Muscle of arm (tissue), 14 donors: ENCODE measurements around the gene PLXDC1. TPM values are rescaled to one million over a fixed set of nuclear protein-coding genes. Genes with fewer than 3 reads are reported as not detected.

Experiments used
- DNase-seq: peaks from one replicate; pipeline ENCODE4 v3.0.0-alpha.2; 2013
- long read RNA-seq, 11 donors: transcript quantifications; one replicate each; lab custom pipeline, GENCODE V29; 2026
- polyA plus RNA-seq, 12 donors: library from polyadenylated mRNA; unstranded; fragments of 120-200 nt; gene quantifications; one replicate each; pipeline ENCODE4 v1.2.1, GENCODE V29; 2013; ENCODE audit not compliant: insufficient read length in 12 of 12

PLXDC1 gene
- polyA plus RNA-seq: 10 to 100 TPM in 5 of 12 donors, 1 to 10 TPM in 6, not detected in 1; 4.3 to 20.4 (median 9.5) TPM
- long read RNA-seq, donor 1, partial matches to known transcripts: 0 of 1 reads
- long read RNA-seq, donor 1, other reads (novel, unspliced or antisense): 0 of 1 reads
- long read RNA-seq, donor 2, partial matches to known transcripts: 5,474 of 8,209 reads
- long read RNA-seq, donor 2, other reads (novel, unspliced or antisense): 2,735 of 8,209 reads
- long read RNA-seq, donor 3: 0 reads
- long read RNA-seq, donor 4: 0 reads
- long read RNA-seq, donor 5: 0 reads
- long read RNA-seq, donor 6: 0 reads
- long read RNA-seq, donor 7: 0 reads
- long read RNA-seq, donor 8, partial matches to known transcripts: 0 of 1 reads
- long read RNA-seq, donor 8, other reads (novel, unspliced or antisense): 0 of 1 reads
- long read RNA-seq, donor 9, partial matches to known transcripts: 0 of 1 reads
- long read RNA-seq, donor 9, other reads (novel, unspliced or antisense): 0 of 1 reads
- long read RNA-seq, donor 10, full-length matches to known transcripts: 1 of 1 reads
- long read RNA-seq, donor 10, partial matches to known transcripts: 0 of 1 reads
- long read RNA-seq, donor 10, other reads (novel, unspliced or antisense): 0 of 1 reads
- long read RNA-seq, donor 11, partial matches to known transcripts: 0 of 2 reads
- long read RNA-seq, donor 11, other reads (novel, unspliced or antisense): 0 of 2 reads

DNA sequence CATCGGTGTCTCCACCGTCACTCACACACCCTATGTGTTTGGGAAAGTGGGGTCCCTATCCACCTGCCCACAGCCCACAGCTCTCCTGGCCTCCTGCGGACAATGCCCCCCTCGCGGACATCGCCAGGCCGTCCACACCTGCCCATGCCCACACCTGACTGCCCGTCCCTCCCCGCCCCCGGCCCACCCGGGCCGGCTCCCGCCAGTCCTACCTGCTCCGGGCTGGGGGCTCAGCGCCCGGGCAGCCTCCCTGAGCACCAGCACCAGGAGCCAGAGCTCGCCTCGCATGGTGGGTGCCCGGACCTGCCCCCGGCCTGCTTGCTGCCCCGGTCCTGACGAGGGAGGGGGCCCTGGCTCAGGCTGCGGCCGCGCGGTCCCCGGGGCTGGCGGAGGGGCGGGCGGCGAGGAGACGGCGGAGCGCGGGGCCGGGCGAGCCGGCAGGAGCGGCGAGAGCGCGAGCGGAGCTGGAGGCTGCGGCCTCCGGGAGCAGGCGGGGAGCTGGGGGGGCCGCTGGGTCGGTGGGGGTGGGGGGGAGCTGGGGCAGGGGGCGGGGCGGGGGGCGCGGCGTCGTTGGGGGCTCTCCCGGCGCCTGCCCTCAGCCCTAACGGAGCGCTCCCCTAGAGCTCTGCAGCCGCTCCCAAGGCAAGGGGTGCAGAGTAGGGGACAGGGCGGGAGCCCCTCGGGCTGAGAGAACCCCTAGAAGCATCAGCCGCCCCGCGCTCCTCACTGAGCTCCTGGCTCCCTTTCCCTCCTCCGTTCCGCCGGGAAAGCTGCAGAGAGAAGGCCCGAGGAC, at the start of gene PLXDC1:
PLXDC1 (minus strand) TSS at position 488 of the 793 bp plus-strand sequence; CDS start at position 288, 200 bp downstream.
- DNase-seq: no peak

- DNase-seq: no peak
Observed at GRCh38 chr17:39200957-39201510, 49.6 kb upstream of the PLXDC1 start.

- DNase-seq: peak; percentile 93
Observed at GRCh38 chr17:39200070-39200879, 48.8 kb upstream of the PLXDC1 start, which contains the start of gene RPL19. Gene RPL19 (plus strand): TSS chr17:39200283. CDS start chr17:39200345, 62 bp downstream.

DNA sequence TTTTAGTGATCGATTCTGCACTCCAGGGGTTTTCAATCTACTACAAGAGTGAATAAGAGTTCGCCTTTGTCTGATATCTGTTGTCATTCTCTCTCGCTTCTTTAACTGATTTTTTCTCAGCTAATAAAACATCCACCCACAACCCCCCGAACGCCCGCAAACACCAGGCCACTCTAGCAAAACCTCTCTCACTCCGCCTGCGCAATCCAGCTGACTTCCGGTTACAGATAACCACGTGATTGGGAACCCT, 48.3 kb upstream of the PLXDC1 start:
- no peak for DNase-seq

GRCh38 chr17:39198186-39198566, 46.7 kb upstream of the PLXDC1 start:
- no peak for DNase-seq

GRCh38 chr17:39197380-39198185, 46.1 kb upstream of the PLXDC1 start, which contains the start of gene CACNB1:
Gene CACNB1 (minus strand): TSS chr17:39197669. CDS start chr17:39197495, 174 bp downstream.
- DNase-seq: peak; percentile 73

DNA sequence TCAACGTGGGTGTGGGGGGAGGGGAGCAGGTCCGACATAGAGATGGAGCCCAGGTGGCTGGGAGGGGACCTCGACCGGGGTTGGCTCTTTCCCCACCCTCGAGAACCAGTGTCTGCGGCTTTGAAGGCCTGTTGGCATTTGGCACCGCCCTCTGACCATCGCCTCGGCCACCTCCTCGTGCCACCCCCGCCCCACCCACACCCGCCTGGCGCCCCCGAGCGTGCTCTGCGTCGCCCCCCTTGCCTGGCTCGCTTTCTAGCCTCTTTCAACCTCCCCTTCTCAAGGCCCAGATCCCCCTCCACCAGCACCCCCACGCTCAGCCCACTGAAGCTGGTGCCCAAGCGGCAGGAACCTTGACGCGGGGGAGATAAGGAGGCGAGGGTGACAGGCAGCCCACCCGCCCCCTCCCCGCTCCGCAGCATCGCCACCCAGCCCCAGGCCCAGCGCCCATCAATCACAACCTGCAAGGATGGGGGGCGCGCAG, 45.4 kb upstream of the PLXDC1 start:
- DNase-seq: no peak

DNA sequence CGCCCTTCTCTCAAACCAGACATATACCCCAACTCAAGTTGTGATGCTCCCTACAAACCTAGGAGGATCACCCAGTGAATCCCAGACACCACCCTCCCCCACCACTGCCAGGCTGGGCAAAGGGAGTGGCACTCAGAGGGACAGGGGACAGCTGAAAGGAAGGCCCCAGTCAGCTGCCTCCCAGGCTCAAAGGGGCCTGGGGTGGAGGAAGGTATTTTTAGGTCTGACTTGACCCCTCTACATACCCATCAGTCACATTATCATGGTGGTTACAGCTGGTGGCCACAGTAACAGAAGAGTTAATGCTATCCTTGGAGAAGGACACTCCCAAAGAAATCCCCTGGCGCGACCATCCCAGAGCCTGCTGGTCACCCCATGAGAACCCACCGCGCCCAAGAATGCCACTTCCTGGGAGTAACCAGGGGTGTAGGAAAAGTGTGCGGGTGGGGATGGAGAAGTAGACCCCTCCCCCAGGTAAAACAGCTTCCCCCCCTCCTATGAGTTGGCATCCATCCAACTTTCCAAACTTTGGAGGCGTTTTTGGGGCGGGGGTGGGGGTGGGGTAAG, 44.9 kb upstream of the PLXDC1 start:
- peak; percentile 43 for DNase-seq

GRCh38 chr17:39195568-39196160, 44.2 kb upstream of the PLXDC1 start:
- DNase-seq: no peak

DNA sequence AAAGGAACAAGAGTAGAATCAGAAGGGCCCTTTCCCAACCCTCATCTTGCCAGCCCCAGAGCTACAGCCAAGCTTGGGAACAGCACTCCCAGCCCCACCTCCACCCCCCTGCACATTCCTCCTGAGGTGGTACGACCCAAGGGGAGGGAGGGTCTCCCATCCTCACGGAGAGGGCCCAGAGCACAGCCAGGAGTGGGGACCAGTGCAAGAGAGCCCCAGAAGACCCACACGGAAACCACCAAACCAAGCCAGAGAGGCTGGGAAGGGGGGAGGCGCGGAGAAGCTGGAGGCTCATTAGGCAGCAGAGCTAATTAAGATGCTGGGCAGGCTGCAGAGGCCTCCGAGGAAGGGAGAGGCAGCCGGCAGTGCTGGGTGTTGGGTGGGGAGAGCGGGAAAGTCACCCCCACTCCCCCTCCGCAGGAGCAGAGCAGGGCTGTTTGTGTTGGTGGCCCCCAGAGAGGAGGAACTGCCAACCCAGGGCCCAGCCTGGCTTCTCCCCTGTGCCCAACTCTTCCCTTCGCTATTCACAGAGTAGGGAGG, 43.6 kb upstream of the PLXDC1 start:
- no peak for DNase-seq

- peak; percentile 53 for DNase-seq
Observed at GRCh38 chr17:39194089-39194984, 42.9 kb upstream of the PLXDC1 start.

- DNase-seq: no peak
Observed at GRCh38 chr17:39193346-39193745, 41.9 kb upstream of the PLXDC1 start.

DNA sequence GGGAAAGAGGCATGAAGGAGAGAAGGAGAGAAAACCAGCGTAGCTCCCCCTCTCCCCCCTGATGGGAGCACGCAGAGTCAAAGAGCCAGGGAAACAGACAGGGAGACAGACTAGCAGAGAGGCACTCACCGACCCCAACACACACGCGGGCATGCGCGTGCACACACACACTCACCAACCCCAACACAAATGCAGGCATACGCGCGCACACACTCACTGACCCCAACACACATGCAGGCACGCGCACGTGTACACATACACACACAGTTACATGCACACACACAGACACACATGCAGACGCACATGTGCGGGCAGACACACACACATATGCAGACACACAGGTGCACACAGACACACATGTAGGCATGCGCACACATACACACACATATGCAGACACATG, 41.5 kb upstream of the PLXDC1 start:
- DNase-seq: no peak

DNA sequence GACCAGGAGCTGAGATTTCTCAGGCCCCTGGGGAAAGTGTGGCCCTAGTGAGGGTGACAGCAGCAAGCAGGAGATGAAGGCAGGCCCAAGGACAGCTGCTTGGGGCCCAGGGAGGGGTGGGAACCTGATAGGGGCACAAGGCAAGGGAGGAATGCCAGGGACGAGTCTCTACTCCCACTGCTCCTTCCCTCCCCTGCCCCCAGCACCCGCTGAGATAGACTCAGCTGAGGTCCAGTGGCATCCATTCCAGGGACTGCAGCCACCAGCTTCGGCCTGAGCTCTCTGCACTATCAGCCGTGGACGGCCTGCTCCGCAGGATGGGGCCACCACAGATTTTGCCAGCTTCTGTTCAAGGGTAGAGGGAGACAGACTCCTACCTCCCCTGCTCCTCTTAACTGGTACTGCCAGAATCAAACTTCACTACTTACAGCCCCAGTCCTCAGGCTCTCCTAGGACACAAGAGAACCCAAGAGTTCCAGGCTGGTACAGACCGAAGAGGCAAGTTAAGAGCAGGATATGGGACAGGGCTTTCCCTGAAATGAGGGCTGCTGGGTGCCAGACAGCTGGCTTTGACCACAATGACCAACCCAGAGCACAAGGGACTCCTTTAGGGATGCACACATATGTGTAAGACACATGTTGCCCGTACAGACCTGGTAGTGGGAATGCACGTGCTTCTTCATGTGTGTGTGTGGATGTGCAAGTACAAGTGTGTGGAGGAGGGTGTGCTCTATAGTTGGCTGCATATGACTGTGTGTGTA, 40.5 kb upstream of the PLXDC1 start:
- DNase-seq: no peak

DNA sequence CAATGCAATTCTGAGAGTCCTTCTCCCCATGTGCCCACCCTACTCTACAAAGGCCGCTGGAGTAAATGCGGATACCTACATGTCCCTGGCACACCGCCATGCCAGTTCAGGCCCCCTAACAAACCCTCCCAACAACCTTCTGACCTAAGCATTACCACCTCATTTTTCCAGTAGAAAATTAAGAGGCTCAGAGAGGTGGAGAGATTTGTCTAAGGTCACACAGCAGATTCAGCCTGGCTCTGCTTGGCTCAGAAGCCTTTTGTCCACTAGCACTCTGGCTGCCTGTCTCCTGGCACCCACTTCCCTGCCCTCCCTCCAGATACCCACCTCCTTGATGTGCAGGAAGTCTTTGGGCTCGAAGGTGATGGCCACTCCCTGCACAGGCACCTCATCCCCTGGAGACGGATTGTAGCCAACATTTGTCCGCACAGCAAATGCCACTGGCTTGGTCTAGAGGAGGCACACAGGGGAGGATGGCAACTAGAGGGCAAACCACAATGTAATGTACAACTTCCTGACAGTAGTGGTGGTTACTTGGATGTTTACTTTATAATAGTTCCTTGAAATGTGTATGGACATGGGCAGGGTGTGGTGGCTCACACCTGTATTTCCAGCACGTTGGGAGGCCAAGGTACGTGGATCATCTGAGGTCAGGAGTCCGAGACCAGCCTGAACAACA, 35.9 kb upstream of the PLXDC1 start:
- DNase-seq: no peak

- DNase-seq: no peak
Observed at GRCh38 chr17:39186481-39187002, 35.1 kb upstream of the PLXDC1 start.
